Suprapubic skin (tissue), 4 donors: ENCODE results near the gene CLSTN2.

Experiments used
- EP300 ChIP-seq: sonication (generic); formaldehyde crosslinking; IDR thresholded peaks from one replicate; pipeline ENCODE4 v1.6.1; 2017; ENCODE audit warnings: antibody characterized with exemption
- POLR2A ChIP-seq, 2 donors: fragments of 450-650 bp; IDR thresholded peaks; one replicate each; pipeline ENCODE4 v1.6.1; 2017; ENCODE audit warnings: antibody characterized with exemption in 2 of 2, mild to moderate bottlenecking in 2 of 2, moderate library complexity in 2 of 2
- POLR2AphosphoS5 ChIP-seq, 3 donors: sonication (generic); formaldehyde crosslinking; IDR thresholded peaks; one replicate each; pipeline ENCODE4 v1.6.1; 2017; ENCODE audit warnings: antibody characterized with exemption in 3 of 3
- TF ChIP-seq, protein P1 (sequence below), 2 donors: fragments of 200-600 bp in 1 of 2; fragments of 450-650 bp in 1 of 2; sonication (generic) in 1 of 2; IDR thresholded peaks; one replicate each; pipeline ENCODE4 v1.5.1; 2016 to 2019; ENCODE audit warnings: antibody characterized with exemption in 2 of 2, mild to moderate bottlenecking in 1 of 2, moderate library complexity in 1 of 2

DNA sequence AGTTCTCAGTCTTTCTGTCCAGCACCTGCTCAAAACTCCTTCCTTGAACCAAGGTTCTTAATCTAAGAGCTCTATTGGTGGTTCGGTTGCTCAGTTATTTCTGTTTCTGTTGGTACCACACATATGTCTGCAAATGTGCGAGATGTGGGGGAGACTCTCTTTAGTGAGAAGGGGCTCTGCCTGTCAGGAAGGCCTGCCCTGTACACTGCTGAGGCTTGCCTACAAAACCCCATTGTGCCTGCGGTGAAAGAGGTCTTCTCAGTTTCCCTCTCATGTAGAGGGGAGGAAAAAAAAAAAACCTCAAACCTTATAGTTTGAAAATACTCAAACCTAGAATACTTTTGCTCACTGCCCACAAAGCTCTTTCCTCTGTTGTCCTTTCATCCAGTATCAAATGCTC, 142.4 kb downstream of the CLSTN2 start:
- TF ChIP-seq, protein P1, sequence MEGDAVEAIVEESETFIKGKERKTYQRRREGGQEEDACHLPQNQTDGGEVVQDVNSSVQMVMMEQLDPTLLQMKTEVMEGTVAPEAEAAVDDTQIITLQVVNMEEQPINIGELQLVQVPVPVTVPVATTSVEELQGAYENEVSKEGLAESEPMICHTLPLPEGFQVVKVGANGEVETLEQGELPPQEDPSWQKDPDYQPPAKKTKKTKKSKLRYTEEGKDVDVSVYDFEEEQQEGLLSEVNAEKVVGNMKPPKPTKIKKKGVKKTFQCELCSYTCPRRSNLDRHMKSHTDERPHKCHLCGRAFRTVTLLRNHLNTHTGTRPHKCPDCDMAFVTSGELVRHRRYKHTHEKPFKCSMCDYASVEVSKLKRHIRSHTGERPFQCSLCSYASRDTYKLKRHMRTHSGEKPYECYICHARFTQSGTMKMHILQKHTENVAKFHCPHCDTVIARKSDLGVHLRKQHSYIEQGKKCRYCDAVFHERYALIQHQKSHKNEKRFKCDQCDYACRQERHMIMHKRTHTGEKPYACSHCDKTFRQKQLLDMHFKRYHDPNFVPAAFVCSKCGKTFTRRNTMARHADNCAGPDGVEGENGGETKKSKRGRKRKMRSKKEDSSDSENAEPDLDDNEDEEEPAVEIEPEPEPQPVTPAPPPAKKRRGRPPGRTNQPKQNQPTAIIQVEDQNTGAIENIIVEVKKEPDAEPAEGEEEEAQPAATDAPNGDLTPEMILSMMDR (IDR thresholded peaks at IDR 0.05) = no peak
- TF ChIP-seq POLR2A (IDR thresholded peaks at IDR 0.05) (no peak), POLR2AphosphoS5 (IDR thresholded peaks at IDR 0.05) (no peak), EP300 (no peak)
